ENCODE results near the gene UCK1. TPM values are rescaled to one million over a fixed set of nuclear protein-coding genes. Genes with fewer than 3 reads are reported as not detected.

Gene UCK1
- total RNA-seq, 1 donor from 2014 or later, result 19.8 TPM

GRCh38 chr9:131577005-131578000 lies 46.2 kb upstream of the UCK1 start:
- H3K36me3 ChIP-seq (ENCODE audit: control insufficient read depth, insufficient read depth, low read length), result no peaks in the 10 kb centered on the region
- no peak for DNase-seq (ENCODE audit: low read depth)
- H3K4me3 ChIP-seq (ENCODE audit: low read depth, low read length), result no peak overlapping the region
- TF ChIP-seq CTCF (IDR thresholded peaks at IDR 0.05; ENCODE audit: insufficient read depth, low read length, poor library complexity, severe bottlenecking), result no peak
- H3K27me3 ChIP-seq (ENCODE audit: control insufficient read depth, insufficient read depth, low read length), result no peaks in the 10 kb centered on the region

- Histone ChIP-seq H3K27me3 (ENCODE audit: control insufficient read depth, insufficient read depth, low read length) (no peaks in the 10 kb centered on the region), H3K36me3 (ENCODE audit: control insufficient read depth, insufficient read depth, low read length) (no peaks in the 10 kb centered on the region), H3K4me3 (ENCODE audit: low read depth, low read length) (no peak overlapping the region)
- no peak for TF ChIP-seq CTCF (IDR thresholded peaks at IDR 0.05; ENCODE audit: insufficient read depth, low read length, poor library complexity, severe bottlenecking)
- DNase-seq (ENCODE audit: low read depth), result no peak
Observed at GRCh38 chr9:131575946-131576853, 45.1 kb upstream of the UCK1 start.

GRCh38 chr9:131574730-131575640 lies 43.9 kb upstream of the UCK1 start:
- Histone ChIP-seq H3K36me3 (ENCODE audit: control insufficient read depth, insufficient read depth, low read length) (no peaks in the 10 kb centered on the region), H3K27me3 (ENCODE audit: control insufficient read depth, insufficient read depth, low read length) (no peaks in the 10 kb centered on the region), H3K4me3 (ENCODE audit: low read depth, low read length) (no peak overlapping the region)
- TF ChIP-seq CTCF (IDR thresholded peaks at IDR 0.05; ENCODE audit: insufficient read depth, low read length, poor library complexity, severe bottlenecking), result no peak
- DNase-seq (ENCODE audit: low read depth), result no peak

- TF ChIP-seq CTCF (IDR thresholded peaks at IDR 0.05; ENCODE audit: insufficient read depth, low read length, poor library complexity, severe bottlenecking), result no peak
- Histone ChIP-seq H3K27me3 (ENCODE audit: control insufficient read depth, insufficient read depth, low read length) (no peaks in the 10 kb centered on the region), H3K4me3 (ENCODE audit: low read depth, low read length) (no peak overlapping the region), H3K36me3 (ENCODE audit: control insufficient read depth, insufficient read depth, low read length) (no peaks in the 10 kb centered on the region)
- no peak for DNase-seq (ENCODE audit: low read depth)
Observed at GRCh38 chr9:131567910-131568309, 36.8 kb upstream of the UCK1 start.

GRCh38 chr9:131566158-131566557 lies 35.1 kb upstream of the UCK1 start:
- H3K36me3 ChIP-seq (ENCODE audit: control insufficient read depth, insufficient read depth, low read length), result no peaks in the 10 kb centered on the region
- H3K4me3 ChIP-seq (ENCODE audit: low read depth, low read length), result no peak overlapping the region
- DNase-seq (ENCODE audit: low read depth), result no peak
- no peak for TF ChIP-seq CTCF (IDR thresholded peaks at IDR 0.05; ENCODE audit: insufficient read depth, low read length, poor library complexity, severe bottlenecking)
- no peaks in the 10 kb centered on the region for H3K27me3 ChIP-seq (ENCODE audit: control insufficient read depth, insufficient read depth, low read length)

All from kidney epithelial cell (primary cell).